Testis (tissue), 2 donors: ENCODE results near the gene PPP1R13L.

Source experiments
- CTCF ChIP-seq, 3 experiments: fragments of 450-650 bp in 2 of 3; fragments of 200-600 bp in 1 of 3; sonication (generic) in 1 of 3; IDR thresholded peaks; one replicate each; pipeline ENCODE4 v1.5.1; 2016 to 2019; ENCODE audit warnings: antibody characterized with exemption in 3 of 3, mild to moderate bottlenecking in 2 of 3, moderate library complexity in 1 of 3
- POLR2A ChIP-seq: fragments of 450-650 bp; IDR thresholded peaks from one replicate; pipeline ENCODE4 v1.6.1; 2017; ENCODE audit warnings: antibody characterized with exemption, mild to moderate bottlenecking, moderate library complexity

GRCh38 chr19:45331411-45331810, 73.5 kb downstream of the PPP1R13L start:
- no peak for TF ChIP-seq POLR2A
- TF ChIP-seq CTCF (IDR thresholded peaks at IDR 0.05) = no peak
